DMS53 treated with DMSO at 0.1 percent for 48 hours (cell line): ENCODE data around the gene SLC16A3.

ENCODE experiments used
- DNase-seq: peaks from one replicate; lab custom pipeline; 2025; ENCODE audit not compliant: unreplicated experiment; lab: John Stamatoyannopoulos, UW

Gene SLC16A3

GRCh38 chr17:82221341-82221902, 7.4 kb upstream of the SLC16A3 start:
- no peak for DNase-seq

GRCh38 chr17:82222816-82223215, 6.0 kb upstream of the SLC16A3 start:
- no peak for DNase-seq

GRCh38 chr17:82223517-82223916, 5.3 kb upstream of the SLC16A3 start:
- DNase-seq = no peak

- no peak for DNase-seq
Measured at GRCh38 chr17:82224666-82225065, 4.2 kb upstream of the SLC16A3 start.

- DNase-seq = no peak
Measured at GRCh38 chr17:82225368-82226029, 3.3 kb upstream of the SLC16A3 start.

GRCh38 chr17:82226146-82226808, 2.6 kb upstream of the SLC16A3 start:
- no peak for DNase-seq

GRCh38 chr17:82226809-82227628, 1.8 kb upstream of the SLC16A3 start:
- DNase-seq = no peak

GRCh38 chr17:82227629-82228277, 1.1 kb upstream of the SLC16A3 start:
- no peak for DNase-seq

- DNase-seq = no peak
Measured at GRCh38 chr17:82228278-82228841, 482 bp upstream of the SLC16A3 start.

- DNase-seq = no peak
Measured at GRCh38 chr17:82229698-82230608, 1.1 kb downstream of the SLC16A3 start.

- DNase-seq = peak; percentile 47
Measured at GRCh38 chr17:82230609-82231311, 1.9 kb downstream of the SLC16A3 start.

GRCh38 chr17:82231312-82231561, 2.4 kb downstream of the SLC16A3 start:
- no peak for DNase-seq

GRCh38 chr17:82231562-82232321, 2.9 kb downstream of the SLC16A3 start:
- DNase-seq = peak; percentile 80

- no peak for DNase-seq
Measured at GRCh38 chr17:82232322-82232820, 3.5 kb downstream of the SLC16A3 start.

- DNase-seq = no peak
Measured at GRCh38 chr17:82232876-82233785, 4.3 kb downstream of the SLC16A3 start.

- DNase-seq = no peak
Measured at GRCh38 chr17:82234211-82235055, 5.6 kb downstream of the SLC16A3 start.
